Stimulated activated CD4-positive, alpha-beta T cell treated with anti-CD3 and anti-CD28 coated beads, Interleukin-2, amount 100 ng/mL, for 4 hours (primary cell): ENCODE results near the gene SECTM1.

ENCODE experiments used
- DNase-seq: peaks from one replicate; pipeline ENCODE4 v3.0.0-alpha.2; 2020; ENCODE audit warnings: low read depth

The SECTM1 gene

GRCh38 chr17:82315703-82316358, 17.7 kb downstream of the SECTM1 start:
- DNase-seq = no peak

- DNase-seq = no peak
These were observed 18.6 kb downstream of the SECTM1 start for GRCh38 chr17:82314727-82315605.

GRCh38 chr17:82314012-82314726, 19.4 kb downstream of the SECTM1 start:
- no peak for DNase-seq

GRCh38 chr17:82313195-82314011, 20.2 kb downstream of the SECTM1 start:
- DNase-seq = no peak

- no peak for DNase-seq
These were observed 21.6 kb downstream of the SECTM1 start for GRCh38 chr17:82311971-82312370.

- DNase-seq = no peak
These were observed 22.7 kb downstream of the SECTM1 start for GRCh38 chr17:82310877-82311276.

- no peak for DNase-seq
These were observed 23.7 kb downstream of the SECTM1 start for GRCh38 chr17:82309656-82310570.

- no peak for DNase-seq
These were observed 27.8 kb downstream of the SECTM1 start for GRCh38 chr17:82305727-82306300.

- DNase-seq = no peak
These were observed 28.5 kb downstream of the SECTM1 start for GRCh38 chr17:82304826-82305726.

GRCh38 chr17:82303944-82304808, 29.4 kb downstream of the SECTM1 start:
- DNase-seq = no peak

GRCh38 chr17:82302991-82303943, 30.3 kb downstream of the SECTM1 start:
- DNase-seq = no peak

- DNase-seq = no peak
These were observed 31.0 kb downstream of the SECTM1 start for GRCh38 chr17:82302568-82302963.

- DNase-seq = no peak
These were observed 31.5 kb downstream of the SECTM1 start for GRCh38 chr17:82301916-82302567.

GRCh38 chr17:82301300-82301915, 32.2 kb downstream of the SECTM1 start:
- DNase-seq = no peak

- no peak for DNase-seq
These were observed 32.8 kb downstream of the SECTM1 start for GRCh38 chr17:82300707-82301270.

- DNase-seq = no peak
These were observed 33.3 kb downstream of the SECTM1 start for GRCh38 chr17:82300228-82300627.
